ENCODE data around the gene ECE1.

DNA sequence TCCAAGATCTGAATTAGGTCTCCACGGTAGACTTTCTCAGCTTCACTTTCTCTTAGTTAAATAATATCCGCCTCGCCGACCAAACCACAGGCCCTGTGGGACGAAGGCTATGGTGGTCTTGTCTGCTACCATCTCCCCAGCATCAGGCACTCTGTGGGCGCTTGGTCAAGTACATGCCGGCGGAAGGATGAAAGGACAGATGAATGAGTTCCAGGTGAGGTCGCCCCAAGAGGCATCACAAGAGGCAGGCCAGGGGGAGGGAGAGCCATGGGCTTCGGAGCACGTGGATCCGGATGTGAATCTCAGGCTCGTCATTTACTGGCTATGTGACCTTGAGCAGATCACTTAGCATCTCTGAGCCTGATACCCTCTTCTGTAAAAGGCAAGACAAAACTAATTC, 33.5 kb downstream of the ECE1 start:
- TF ChIP-seq, protein P1, sequence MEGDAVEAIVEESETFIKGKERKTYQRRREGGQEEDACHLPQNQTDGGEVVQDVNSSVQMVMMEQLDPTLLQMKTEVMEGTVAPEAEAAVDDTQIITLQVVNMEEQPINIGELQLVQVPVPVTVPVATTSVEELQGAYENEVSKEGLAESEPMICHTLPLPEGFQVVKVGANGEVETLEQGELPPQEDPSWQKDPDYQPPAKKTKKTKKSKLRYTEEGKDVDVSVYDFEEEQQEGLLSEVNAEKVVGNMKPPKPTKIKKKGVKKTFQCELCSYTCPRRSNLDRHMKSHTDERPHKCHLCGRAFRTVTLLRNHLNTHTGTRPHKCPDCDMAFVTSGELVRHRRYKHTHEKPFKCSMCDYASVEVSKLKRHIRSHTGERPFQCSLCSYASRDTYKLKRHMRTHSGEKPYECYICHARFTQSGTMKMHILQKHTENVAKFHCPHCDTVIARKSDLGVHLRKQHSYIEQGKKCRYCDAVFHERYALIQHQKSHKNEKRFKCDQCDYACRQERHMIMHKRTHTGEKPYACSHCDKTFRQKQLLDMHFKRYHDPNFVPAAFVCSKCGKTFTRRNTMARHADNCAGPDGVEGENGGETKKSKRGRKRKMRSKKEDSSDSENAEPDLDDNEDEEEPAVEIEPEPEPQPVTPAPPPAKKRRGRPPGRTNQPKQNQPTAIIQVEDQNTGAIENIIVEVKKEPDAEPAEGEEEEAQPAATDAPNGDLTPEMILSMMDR (IDR thresholded peaks at IDR 0.05), result no peak
- no peak for TF ChIP-seq POLR2A (IDR thresholded peaks at IDR 0.05)
